Smooth muscle cell (in vitro differentiated cells): ENCODE data around the gene BCL3. TPM values are rescaled to one million over a fixed set of nuclear protein-coding genes. Genes with fewer than 3 reads are reported as not detected.
"Not testable (repeated sequence)": the region's sequence is repeated elsewhere in the genome, so short reads cannot be mapped to it uniquely, and the experiment has no call there.

Source experiments
- DNase-seq: peaks from one replicate; lab custom pipeline; 2025; ENCODE audit not compliant: unreplicated experiment; lab: John Stamatoyannopoulos, UW
- H2AFZ ChIP-seq: fragments of 200-600 bp; sonication (generic); 2 replicates; pipeline ENCODE4 v1.6.0; 2016; ENCODE audit warnings: antibody characterized with exemption, low read depth, mild to moderate bottlenecking
- H3F3A ChIP-seq: fragments of 200-600 bp; sonication (generic); 2 replicates; pipeline ENCODE4 v1.6.0; 2017; ENCODE audit warnings: antibody characterized with exemption, low read depth
- H3K27ac ChIP-seq: fragments of 200-600 bp; sonication (generic); 2 replicates; pipeline ENCODE4 v1.5.1; 2016; ENCODE audit warnings: low read depth, mild to moderate bottlenecking
- H3K27me3 ChIP-seq: fragments of 200-600 bp; sonication (generic); 2 replicates; pipeline ENCODE4 v1.6.1; 2016; ENCODE audit warnings: low read depth, mild to moderate bottlenecking
- H3K36me3 ChIP-seq: fragments of 200-600 bp; sonication (generic); 2 replicates; pipeline ENCODE4 v1.5.1; 2016; ENCODE audit warnings: low read depth
- H3K4me1 ChIP-seq: fragments of 200-600 bp; sonication (generic); 2 replicates; pipeline ENCODE4 v1.5.1; 2016; ENCODE audit warnings: low read depth
- H3K4me2 ChIP-seq: fragments of 200-600 bp; sonication (generic); 2 replicates; pipeline ENCODE4 v1.6.0; 2016; ENCODE audit warnings: mild to moderate bottlenecking
- H3K4me3 ChIP-seq: fragments of 200-600 bp; sonication (generic); 2 replicates; pipeline ENCODE4 v1.5.1; 2016; ENCODE audit warnings: mild to moderate bottlenecking
- H3K79me2 ChIP-seq: fragments of 200-600 bp; sonication (generic); 2 replicates; pipeline ENCODE4 v1.6.0; 2016; ENCODE audit warnings: low read depth, mild to moderate bottlenecking
- H3K9ac ChIP-seq: fragments of 200-600 bp; sonication (generic); 2 replicates; pipeline ENCODE4 v1.6.0; 2016; ENCODE audit warnings: low read depth
- H3K9me3 ChIP-seq: fragments of 200-600 bp; sonication (generic); replicated peaks from 2 replicates; pipeline ENCODE4 v1.5.1; 2016; ENCODE audit warnings: low read depth
- H4K20me1 ChIP-seq: fragments of 200-600 bp; sonication (generic); 2 replicates; pipeline ENCODE4 v1.6.0; 2016; ENCODE audit warnings: low read depth
- CTCF ChIP-seq: fragments of 200-600 bp; sonication (generic); IDR thresholded peaks from 2 replicates; pipeline ENCODE4 v1.5.1; 2017; ENCODE audit warnings: borderline replicate concordance, mild to moderate bottlenecking, antibody characterized with exemption; ENCODE audit not compliant: insufficient read depth, poor library complexity, severe bottlenecking
- WGBS: methylation state at CpG from one replicate; pipeline ENCODE4 v1.1.7; 2016; ENCODE audit warnings: low lambda C conversion rate; 5-methylcytosine and 5-hydroxymethylcytosine counted together
- polyA plus RNA-seq: library from polyadenylated mRNA; unstranded; fragments of >200 nt; fragmentation: Nextera tagmentation; extraction: Ambion mirVana; gene quantifications from 2 replicates; pipeline ENCODE4 v1.2.1, GENCODE V29; 2016
- total RNA-seq: library from RNA; depleted of rRNA; stranded (reverse); fragments of >200 nt; gene quantifications from 2 replicates; pipeline ENCODE4 v1.2.3, GENCODE V29; 2014

BCL3 gene
- total and polyA plus RNA-seq, 2 experiments from 2014 or later: 12.2 to 52.8 TPM

DNA sequence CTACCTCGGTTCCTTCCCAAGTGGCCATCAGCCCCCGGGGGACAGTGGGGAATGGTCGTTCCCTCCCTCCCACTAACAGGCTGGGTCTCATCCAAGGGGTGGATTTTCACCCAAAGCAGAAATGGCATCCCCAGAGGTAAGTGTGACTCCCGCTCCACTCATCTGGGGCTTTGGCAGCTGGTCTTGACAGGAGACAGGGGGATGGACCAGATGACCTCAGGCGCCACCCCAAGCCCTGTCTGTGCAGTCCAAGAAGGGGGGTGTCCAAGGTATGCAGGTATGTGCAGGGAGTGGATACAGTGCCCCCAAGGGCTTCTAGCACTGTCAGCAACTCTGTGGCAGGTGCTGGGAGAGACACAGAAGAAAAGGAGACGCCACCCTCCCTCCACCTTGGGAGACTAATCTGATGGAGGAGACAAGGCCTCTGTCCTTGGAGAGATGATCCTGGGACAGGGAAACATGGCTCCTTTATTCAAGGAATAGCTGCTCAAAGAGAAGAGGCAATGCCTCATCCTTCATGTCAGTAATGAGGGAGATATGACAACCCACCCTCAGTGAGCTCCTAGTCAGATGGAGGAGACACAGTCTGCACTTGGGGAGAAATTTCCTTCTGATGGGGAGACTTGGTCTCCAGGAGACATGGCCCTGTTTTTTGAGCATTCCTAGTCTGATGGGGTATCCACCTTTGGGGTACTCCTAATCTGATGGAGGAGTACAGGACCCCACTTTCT is 41.8 kb upstream of the BCL3 start:
- H3K4me2 ChIP-seq: no peak overlapping the region
- H3K79me2 ChIP-seq: no peaks in the 10 kb centered on the region
- H2AFZ ChIP-seq: no peak overlapping the region
- no peak overlapping the region for H3K27ac ChIP-seq
- no peaks in the 10 kb centered on the region for H3K27me3 ChIP-seq
- WGBS: 88% methylated on average over 6 of the region's 6 CpGs
- no peaks in the 10 kb centered on the region for H3F3A ChIP-seq
- no peak for TF ChIP-seq CTCF
- no peak overlapping the region for H3K4me3 ChIP-seq
- H3K9ac ChIP-seq: no peak overlapping the region
- no peaks in the 10 kb centered on the region for H3K36me3 ChIP-seq
- DNase-seq: no peak
- no peaks in the 10 kb centered on the region for H3K4me1 ChIP-seq
- no peaks in the 10 kb centered on the region for H3K9me3 ChIP-seq
- no peaks in the 10 kb centered on the region for H4K20me1 ChIP-seq

DNA sequence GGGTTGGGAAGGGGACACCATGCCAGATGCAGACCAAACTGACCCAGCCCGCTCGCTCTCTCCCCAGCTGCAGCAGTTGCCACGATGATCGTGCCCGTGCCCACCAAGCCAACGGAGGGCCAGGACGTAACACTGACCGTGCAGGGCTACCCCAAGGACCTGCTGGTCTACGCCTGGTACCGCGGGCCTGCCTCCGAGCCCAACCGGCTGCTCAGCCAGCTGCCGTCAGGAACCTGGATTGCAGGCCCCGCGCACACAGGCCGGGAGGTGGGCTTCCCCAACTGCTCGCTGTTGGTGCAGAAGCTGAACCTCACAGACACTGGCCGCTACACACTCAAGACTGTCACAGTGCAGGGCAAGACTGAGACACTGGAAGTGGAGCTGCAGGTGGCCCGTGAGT is 40.7 kb upstream of the BCL3 start:
- Histone ChIP-seq H3K27me3 (no peaks in the 10 kb centered on the region), H3K36me3 (no peaks in the 10 kb centered on the region), H3F3A (no peaks in the 10 kb centered on the region), H3K9me3 (no peaks in the 10 kb centered on the region), H3K27ac (no peak overlapping the region), H3K4me1 (no peaks in the 10 kb centered on the region), H3K4me2 (no peak overlapping the region), H3K4me3 (no peak overlapping the region), H3K79me2 (no peaks in the 10 kb centered on the region), H3K9ac (no peak overlapping the region), H2AFZ (no peak overlapping the region), H4K20me1 (no peaks in the 10 kb centered on the region)
- WGBS: 97% methylated on average over 20 of the region's 20 CpGs
- DNase-seq: no peak
- no peak for TF ChIP-seq CTCF

- TF ChIP-seq CTCF: no peak
- DNase-seq: no peak
- Histone ChIP-seq H3F3A (no peaks in the 10 kb centered on the region), H3K27ac (no peak overlapping the region), H2AFZ (no peak overlapping the region), H3K4me1 (no peaks in the 10 kb centered on the region), H3K27me3 (no peaks in the 10 kb centered on the region), H3K4me2 (no peak overlapping the region), H3K9me3 (no peaks in the 10 kb centered on the region), H3K4me3 (no peak overlapping the region), H3K36me3 (no peaks in the 10 kb centered on the region), H3K9ac (no peak overlapping the region), H4K20me1 (no peaks in the 10 kb centered on the region), H3K79me2 (no peaks in the 10 kb centered on the region)
- 81% methylated on average over 5 of the region's 5 CpGs for WGBS
These were observed 39.6 kb upstream of the BCL3 start for GRCh38 chr19:44708940-44709339.

- H4K20me1 ChIP-seq, H3K27me3 ChIP-seq, H3K4me1 ChIP-seq, H2AFZ ChIP-seq, H3F3A ChIP-seq, H3K4me2 ChIP-seq, H3K9me3 ChIP-seq, H3K79me2 ChIP-seq, H3K36me3 ChIP-seq, H3K9ac ChIP-seq, DNase-seq, H3K4me3 ChIP-seq, H3K27ac ChIP-seq: not testable (repeated sequence)
- 78% methylated on average over 4 of the region's 4 CpGs for WGBS
These were observed 38.9 kb upstream of the BCL3 start for GRCh38 chr19:44709434-44710266.
